Stimulated activated CD4-positive, alpha-beta T cell treated with anti-CD3 and anti-CD28 coated beads, Interleukin-1b, Interleukin-23, amount 100 ng/mL, for 4 hours (primary cell): ENCODE data around the gene BAHCC1.

ENCODE experiments used
- DNase-seq, 2 donors: peaks; one replicate each; pipeline ENCODE4 v3.0.0-alpha.2; 2020; ENCODE audit warnings: low read depth in 2 of 2

The BAHCC1 gene

DNA sequence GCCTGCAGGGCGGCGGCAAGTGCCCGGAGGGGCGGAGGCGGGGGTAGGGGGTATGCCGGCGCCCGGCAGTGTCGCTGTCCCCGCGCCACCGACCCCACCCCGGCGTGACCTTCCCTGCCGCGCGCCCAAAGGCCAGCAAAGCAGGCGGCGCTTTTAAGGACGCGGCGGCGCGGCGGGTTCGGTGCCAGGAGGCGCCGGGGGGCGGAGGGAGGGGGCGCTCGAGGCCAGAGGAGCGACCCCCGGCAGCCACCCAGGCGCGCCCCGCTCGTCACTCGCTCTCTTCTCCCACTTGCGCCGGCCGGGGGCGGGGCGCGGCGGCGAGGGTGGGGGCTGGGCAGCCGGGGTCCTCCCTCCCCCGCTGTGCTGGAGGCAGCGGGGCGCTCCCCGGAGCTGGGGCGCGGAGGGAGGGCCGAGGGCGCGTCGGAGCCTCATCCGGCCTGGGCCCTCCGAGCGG is 8.6 kb upstream of the BAHCC1 start:
- DNase-seq, result no peak

DNA sequence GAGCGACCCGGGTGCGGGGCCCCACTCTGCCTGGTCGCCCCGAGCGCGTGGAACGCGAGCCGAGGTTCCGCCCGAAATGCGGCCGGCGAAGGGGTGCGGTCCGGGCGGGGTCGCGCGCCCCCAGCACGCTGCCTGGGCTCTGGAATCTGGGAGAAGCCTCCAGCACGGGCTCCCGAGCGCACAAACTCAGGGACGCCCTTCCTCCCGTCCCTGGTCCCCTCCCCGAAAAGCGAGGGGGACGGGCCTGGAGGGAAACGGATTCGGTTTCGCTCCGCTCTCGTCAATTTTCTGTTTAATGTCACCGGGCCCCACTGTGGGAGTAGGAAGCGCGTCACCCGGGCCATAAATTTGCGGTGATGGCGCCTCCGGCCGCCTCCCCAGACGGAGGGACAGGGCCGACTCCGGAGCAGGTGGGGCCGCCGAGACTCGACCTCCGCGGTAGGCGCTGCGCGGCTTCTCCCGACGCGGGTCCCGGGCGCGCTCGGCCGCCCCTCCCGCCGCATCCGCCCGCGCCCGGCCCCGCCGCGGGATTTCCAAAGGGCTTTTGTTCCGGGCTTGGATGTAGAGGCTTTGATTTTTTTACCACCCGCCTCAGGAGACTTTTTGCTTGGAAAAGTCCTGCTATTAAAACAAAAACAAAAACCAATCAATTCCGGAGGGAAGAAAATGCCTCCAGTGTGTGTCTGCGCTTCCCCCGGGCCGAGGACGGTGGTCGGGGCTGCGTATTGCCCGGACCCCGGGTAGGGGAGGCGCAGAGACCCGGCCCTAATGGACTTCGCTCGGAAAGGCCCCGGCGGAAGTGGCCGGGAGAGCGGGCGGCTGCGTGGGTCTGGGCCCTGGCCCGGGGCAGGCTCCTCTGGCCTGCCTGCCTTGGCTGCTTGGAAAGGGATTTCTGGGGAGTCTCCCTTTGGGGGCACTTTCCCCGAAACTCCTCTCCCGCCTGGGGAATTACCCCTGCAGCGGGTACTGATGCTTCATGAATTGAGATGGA is 7.9 kb upstream of the BAHCC1 start:
- peak in 1 of 2 donors; percentile 50 for DNase-seq

DNA sequence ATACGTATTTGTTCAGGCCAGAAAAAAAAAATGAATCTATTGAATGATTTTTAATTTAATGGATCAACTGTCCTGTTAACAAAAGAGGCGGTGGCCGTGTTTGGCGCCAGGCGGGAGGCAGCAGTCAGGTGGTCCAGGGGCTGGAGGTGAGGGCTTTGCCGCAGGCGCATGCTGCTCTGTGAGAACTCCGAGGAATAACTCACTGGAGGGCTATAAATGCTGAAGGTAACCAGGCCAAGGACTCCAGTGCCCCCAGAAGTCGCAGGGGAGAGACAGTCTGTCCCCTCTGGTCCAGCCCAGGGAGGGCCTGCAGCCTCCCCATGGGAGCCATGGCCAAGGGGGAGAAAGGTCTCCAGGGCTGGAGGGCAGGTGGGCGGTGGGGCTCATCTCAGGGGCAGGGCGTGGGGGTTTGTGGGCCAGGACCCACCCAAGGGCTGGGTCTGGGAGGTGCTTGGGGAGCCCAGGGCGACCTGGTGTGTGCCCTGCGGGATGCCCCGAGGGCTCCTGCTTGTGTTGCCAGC is 7.1 kb upstream of the BAHCC1 start:
- no peak for DNase-seq

DNA sequence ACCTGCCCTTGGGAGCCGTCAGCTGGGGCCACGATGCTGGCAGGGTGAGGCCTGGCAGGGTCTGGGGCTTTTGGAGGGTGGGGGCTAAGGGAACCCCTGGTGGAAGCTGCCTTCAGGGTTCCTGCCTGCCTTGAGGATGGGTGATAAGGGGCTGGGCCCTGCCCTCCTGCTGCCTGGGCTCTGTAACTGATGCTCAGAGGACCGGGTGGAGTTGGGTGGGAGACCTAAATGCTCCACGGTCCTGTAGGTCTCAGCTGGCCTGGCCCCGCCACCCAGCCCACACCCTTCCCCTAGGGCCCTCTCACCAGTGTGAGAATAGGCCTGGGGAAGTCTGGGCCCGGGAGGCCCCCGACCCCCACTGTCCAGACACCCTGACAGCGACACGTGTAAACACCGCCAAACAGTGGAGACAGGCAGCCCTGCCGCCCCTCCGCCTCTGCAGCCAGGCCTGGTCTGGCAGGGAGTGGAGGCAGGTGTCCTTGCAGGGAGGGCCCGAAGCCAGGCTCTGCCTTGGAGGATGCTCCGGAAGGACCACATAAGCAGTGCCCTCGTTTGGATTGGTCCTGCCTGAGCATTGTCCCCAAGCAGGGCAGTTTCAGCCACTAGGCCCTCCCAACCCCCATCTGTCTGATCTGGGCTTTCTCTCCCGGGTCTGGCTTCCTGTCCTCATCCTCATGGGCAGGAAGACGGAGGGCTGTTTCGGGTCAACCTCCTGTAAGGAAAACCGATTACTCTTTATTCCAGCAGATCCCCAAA is 6.5 kb upstream of the BAHCC1 start:
- no peak for DNase-seq

DNA sequence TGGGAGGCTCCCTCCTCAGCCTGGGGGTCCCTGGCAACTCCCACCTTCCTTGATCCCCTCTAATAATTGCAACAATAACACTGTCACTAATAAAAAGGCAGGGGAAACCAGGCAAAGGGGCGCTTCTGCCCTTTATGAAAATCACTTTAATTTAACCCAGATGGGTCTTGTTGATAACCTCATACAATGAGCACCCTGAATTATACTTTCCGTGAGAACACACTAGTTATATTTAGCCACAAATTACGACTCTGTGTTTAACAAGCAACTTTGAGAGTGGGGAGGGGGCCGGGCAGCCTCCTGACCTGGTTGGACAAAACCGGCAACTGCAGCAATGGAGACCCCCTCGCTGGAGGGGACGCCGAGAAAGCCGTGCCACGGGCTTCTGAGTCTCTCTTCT is 5.7 kb upstream of the BAHCC1 start:
- DNase-seq, result no peak

DNA sequence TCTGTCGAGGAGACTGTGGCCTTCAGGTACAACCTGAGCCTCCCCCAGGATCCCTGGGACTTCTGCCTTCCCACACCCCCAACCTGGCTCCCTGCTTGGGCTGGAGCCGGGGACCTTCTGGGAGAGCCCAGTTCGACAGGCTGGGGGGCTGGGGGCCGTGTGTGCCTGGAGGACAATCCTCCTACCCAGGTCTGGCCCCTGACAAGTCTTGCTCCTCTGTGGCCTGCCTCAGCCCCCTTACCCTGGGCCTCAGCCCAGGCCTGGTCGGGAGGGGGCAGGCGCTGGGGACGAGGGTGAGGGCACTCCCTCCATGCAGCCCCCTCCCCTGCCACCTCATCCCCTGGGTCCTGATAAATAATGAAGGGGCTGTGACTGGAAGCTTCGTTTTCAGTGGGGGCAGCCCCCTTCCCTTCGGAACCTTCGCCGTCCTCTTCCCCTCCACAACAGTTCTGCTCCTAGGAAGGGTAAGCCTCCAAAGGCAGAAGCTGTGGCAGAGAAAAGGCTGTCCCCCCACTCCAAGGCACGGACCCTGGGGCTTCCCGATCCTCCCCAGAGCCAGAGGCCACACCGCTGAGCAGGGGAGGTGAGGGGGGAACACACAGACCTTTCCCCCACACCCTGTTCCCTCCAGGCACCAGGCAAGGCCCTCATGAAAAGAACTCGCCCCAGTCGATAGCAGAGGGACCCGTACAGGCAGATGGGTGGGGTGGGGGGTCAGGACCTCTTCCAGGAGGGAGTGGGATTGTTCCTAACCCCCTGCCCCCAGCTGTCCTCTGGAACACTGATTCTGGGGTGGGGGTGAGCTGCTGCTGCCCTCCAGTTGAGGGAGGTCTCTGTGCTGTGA is 5.0 kb upstream of the BAHCC1 start:
- DNase-seq, result no peak

DNA sequence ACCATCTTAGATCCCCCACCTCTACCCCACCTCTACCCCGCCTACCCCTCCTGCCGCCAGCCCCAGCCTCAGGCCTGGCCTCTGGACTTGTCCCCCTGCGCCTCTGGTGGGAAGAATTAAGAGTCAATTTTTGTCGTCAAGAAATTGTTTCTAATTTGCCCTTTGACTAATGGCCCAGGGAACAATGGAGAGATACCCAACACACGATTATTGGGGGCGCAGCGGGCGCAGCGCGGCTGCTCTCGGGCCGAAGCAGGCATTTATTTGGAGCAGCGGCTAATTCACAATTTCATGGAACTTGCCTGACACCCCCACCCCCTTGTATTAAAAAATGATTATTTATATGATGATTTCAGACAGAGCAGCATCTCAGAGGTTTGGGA is 4.4 kb upstream of the BAHCC1 start:
- no peak for DNase-seq

DNA sequence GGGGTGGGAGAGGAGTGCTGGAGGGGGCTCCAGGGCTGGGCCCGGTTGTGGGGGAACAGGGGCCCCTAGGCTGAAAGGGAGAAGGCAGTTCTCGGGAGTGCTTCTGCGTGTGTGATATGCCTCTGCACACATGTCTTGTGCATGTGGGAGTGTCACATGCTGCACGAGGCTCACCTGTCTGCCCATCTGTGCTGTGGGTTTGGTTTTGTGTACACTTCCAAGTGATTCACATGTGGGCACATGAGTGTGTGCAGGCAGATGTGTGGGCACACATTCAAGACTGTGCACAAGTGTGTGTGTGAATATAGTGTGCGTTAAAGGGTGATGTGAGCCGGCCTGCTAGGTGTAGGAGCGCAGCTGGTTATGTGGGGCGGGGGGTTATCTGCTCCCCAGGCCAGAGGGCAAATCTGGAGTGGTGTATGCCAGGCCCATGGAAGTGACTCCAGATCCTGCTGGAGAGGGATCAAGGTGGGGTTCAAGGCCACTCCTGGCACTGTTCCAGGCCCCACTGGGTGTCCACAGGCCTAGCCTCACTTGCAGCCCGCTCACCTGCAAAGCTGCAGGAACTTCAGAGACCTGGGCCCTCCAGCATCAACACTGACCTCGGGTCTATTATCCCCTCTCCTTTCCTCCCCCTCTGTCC is 3.8 kb upstream of the BAHCC1 start:
- no peak for DNase-seq

DNA sequence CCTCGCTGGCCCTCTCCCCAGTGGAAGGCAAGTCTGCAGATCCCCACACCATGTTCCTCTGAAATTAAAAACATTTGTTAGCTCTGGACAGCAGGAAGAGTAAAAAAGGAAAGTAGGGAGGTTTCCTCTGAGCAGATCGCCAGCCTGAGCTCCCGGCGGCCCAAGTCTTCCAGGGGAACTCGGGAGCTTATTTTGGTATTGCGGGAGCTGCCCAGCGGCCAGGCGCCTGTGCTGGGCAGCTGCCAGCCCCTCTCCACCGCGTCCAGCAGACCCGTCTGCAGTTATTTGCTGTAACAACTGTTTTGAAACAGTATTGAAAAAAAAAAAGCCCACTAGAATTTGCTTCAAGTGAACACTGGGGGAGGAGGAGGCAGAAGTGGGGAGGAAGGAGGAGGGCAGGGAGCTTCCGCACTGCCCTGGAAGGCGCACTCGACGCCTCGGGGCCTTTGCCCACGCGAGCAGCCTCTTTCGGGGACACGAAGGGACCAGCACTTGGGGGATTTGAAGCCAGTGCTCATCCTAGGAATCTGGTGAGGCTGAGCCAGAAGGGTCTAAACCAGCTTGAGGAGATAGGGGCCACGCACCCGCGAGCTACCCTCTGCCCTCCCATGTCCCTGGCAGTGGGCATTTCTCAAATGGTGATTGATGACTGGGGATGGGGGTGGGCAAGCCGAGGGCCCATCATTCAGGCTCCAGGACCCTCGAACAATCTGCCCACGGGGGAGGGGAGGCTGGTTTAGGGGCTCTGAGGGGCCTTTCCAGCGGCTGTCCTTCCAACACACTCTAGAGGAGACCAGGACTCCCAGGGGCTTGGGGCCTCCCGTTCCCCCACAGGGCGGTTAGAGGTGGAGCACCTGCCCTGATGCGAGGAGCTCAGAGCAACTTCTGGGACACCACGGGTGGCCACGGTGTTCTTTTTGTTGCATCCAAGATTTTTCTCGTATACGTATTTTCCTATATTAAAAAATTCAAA is 3.0 kb upstream of the BAHCC1 start:
- DNase-seq, result no peak

DNA sequence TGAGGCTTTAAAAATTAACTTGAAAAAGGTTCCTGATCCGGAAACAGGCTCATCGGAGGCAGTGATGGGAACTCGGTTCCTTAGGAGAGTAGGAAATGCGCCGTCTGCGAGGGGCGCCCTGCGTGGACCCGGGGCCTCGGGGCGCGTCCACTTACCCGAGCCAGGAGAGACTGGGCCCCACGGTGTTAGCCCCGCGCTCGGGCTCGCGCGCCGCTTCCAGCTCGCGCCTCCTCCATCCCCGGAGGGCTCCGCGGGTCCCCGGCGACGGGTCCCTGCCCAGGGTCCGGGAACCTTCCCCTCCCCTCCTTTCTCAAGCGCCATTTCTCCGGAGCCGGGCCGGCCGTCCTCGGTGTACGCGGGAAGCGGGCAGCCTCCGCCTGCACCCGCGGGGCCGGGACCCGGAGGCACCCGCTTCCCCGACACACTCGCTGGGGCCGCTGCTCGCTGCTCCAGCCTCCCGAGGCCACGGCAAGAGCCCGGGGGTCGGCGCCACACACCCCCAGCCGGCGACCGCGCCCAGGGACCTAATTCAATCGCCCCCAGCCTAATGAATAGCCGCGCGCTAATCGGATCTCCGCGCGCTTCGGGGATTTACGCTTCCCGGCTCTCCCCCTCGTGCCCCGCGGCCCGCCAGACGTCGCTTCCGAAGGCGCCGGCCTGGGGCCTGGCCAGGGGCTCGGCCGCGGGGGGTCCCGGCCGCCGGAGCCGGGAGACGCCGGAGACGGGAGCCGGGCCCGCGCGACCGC is 2.2 kb upstream of the BAHCC1 start:
- no peak for DNase-seq

DNA sequence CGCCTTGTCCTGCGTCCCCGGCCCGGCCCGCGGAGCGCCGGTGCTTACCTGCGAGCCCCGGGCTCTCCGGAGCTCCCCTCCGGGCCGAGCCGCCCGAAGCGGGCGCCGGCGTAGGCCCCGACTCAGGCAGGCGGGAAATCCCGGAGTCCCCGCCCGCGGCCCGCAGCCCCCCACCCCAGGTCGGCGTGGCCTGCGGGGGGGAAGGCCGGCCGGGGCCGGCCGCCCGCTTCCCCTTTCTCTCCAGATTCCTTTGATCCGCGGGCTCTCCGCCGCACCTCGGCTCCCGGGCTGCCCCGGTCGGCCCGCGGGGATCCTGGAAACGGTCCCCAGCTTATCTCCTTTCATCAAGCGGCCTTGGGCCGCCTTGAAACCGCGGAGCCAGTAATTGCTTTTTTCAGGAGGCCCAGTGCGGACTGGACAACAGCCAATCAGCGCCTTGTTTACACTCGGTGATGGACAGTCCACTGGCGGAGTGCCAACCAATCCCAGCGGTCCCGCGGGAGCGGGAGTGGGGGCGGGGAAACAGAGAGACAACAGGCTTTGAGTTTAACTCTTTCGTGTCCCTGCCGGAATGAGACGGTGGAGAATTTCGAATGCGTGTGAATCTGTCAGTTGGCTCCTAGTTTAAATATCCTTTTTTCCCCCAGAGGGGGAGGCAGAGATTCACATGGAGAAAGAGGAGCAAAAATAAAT is 1.4 kb upstream of the BAHCC1 start:
- peak in 1 of 2 donors; percentile 52 for DNase-seq

DNA sequence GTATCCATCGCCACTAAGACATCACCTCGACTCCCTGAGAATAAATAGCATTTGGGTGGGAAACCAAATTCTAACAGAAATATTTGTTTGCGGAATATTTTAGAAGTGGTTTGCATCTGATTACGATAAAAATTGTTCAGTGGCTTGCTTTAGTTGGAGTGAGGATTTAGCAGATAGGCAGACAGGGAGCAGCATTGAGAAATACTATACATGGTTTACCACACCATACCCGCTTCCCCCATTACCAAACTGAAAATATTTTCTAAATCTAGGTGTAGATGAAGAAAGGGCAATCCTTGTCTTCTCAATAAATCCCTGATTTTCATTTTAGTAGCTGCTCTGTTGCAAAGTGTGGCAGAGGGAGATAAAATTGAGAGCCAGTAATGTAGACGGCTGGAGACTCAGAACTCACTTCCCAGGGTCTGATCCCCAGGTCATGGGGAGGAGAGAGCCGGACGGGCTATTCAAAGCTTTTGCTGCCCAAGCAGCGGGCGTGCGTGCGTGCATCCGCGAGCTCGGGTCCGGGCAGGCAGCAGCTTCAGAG is 808 bp upstream of the BAHCC1 start:
- no peak for DNase-seq

DNA sequence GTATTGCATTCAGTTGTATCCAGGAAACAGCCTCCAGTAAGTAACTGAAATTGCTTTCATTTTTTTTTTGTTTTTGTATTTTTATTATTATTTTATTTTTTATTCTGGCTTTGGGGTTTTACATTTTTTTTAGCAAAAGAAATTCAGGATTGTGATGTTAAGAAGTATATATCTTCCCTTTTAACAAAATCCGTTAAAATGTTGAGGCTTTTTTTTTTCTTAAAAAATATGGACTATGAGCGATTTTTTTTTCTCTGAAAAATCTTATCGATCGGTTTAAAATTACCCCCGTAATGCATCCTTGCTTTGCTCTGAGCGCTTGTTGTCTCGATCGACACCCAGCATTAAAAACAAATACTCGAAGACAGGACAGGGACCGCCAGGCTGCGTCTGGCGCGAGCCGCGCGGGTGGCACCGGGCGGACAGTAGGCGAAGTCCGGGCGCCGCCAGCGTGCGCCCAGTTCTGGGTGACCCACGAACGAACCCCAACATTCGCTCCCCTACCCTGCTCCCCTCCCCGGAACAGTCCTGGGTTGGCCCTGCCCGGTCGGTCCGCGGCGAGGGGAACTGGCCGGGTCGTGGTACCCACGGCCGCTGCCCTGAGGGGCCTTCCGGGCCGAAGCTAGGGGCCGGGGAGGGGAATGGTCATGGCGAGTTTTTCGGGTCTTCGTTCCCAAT is 482 bp downstream of the BAHCC1 start:
- DNase-seq, result no peak

DNA sequence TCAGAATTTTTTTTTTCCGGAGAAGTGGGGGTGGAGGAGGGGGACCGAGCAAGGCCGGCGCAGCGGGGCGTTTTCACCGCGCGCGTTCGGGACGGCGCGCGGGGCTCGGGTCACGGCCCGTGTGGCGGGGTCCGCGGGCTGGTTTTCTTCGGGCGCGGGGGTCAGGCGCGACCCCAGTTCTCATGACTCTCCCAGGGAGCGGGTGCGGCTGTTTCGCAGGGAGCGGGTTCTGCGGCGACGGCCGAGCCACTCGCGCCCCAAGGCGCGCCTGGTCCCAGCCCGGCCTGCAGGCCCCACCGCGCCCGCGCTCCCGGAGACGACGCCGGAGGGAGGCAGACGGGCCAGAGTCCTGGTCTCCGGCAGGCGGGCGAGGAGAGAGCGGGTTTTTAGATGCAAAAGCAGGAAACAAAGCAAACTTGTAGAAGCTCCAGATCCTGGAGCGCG is 1.0 kb downstream of the BAHCC1 start:
- no peak for DNase-seq

DNA sequence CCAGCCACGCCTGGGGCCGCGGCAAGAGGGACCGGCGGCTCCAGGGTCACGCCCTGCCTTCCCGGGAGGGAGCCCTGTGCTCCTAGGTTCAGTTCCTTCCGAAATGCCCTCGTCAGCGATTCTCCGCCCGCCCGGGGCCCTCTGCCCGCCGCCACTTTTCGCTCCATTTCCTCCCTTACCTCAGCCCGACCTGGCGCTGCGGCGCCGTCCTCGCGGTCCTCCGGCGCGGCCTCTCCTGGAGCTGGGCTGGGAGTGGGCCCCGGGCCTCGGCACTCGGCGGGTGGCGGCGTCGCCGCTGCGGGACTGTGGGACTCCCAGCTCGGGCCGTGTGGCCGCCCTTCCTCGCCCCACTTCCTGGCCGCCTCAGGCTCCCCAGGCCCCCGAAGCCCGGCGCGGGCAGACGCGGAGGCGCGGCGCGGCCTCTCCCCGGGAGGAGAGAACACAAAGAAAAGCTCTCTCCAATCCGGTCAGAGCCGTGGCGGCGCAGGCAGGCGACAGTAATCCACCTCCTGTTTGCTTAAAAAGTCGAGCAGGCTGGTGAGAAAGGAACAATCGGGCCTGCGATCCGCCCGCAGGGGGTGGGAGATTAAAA is 1.6 kb downstream of the BAHCC1 start:
- no peak for DNase-seq

DNA sequence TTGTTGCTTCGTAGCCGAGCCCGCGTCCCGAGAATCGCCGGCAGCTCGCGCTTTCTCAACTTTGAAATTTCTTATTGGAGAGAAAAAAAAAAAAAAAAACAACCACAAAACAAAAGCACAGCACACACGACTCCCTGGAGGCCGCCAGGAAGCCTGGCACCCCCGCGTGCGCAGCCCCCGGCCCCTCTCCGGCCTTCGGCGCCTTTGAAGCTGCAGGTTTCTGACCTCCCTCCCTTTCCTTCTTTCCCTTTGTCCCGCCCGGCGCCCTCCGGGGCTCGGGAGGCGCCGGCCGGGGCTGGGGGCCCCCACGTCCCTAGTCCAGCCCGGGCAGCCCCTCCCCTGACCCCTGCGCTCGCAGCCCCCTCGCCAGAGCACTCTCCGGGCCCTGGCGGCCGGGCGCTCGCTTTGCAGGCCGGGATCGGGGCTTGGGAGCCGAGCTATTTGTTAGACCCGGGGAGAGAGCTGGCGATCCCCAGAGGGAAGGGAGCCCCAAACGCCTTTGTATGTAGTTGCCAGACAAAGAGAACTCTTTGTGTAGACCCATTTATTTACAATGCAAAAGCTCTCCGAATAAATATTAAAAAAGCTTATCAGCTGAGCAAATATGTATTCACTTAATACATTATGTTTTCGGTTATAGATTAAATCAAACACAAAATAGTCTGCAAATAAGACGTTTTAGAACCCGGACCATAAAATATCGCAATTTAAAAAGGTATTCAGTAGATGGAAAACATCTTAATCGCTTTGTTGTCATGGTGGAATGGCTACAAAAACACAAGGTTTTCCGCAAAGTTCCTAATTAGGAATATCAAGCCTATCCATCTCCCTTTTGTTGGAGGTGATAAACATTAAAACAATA is 2.3 kb downstream of the BAHCC1 start:
- no peak for DNase-seq
